GM13976 (cell line): Measurements from ENCODE around the gene BTBD9.

Experiments
- DNase-seq: peaks from one replicate; pipeline ENCODE4 v3.0.0; 2012; ENCODE audit warnings: low spot score
- CTCF ChIP-seq: IDR thresholded peaks from 2 replicates; pipeline ENCODE4 v1.5.1; 2012; ENCODE audit warnings: borderline replicate concordance, mild to moderate bottlenecking; ENCODE audit not compliant: insufficient read depth; ENCODE audit errors: extremely low read depth, missing control alignments, control extremely low read depth
- in situ Hi-C: fragments of 300-500 bp; cut with MboI; formaldehyde crosslinking; loops from one replicate; pipeline ENCODE4 v1.12.0; 2022; ENCODE audit warnings: low sequenced_read_pairs, mixed read lengths, inconsistent platforms; ENCODE audit not compliant: unreplicated experiment

BTBD9 gene

GRCh38 chr6:38176797-38177751, 462.7 kb downstream of the BTBD9 start:
- DNase-seq = no peak
- TF ChIP-seq CTCF = no peak
- in situ Hi-C loops = no loop called here

- DNase-seq = no peak
- in situ Hi-C loops = no loop called here
These were observed 463.9 kb downstream of the BTBD9 start for GRCh38 chr6:38175786-38176185.

GRCh38 chr6:38174806-38175495, 464.8 kb downstream of the BTBD9 start:
- no peak for DNase-seq
- in situ Hi-C loops = no loop called here
- TF ChIP-seq CTCF = no peak

More at GRCh38 chr6:38175786-38176185, 463.9 kb downstream of the BTBD9 start:
- no peak for TF ChIP-seq CTCF

GRCh38 chr6:38174315-38174714, 465.4 kb downstream of the BTBD9 start:
- in situ Hi-C loops = no loop called here
- no peak for DNase-seq
- no peak for TF ChIP-seq CTCF

GRCh38 chr6:38173909-38174308, 465.8 kb downstream of the BTBD9 start:
- DNase-seq = no peak
- in situ Hi-C loops = no loop called here
- no peak for TF ChIP-seq CTCF

- no peak for DNase-seq
- no peak for TF ChIP-seq CTCF
- in situ Hi-C loops = no loop called here
These were observed 466.9 kb downstream of the BTBD9 start for GRCh38 chr6:38172739-38173410.
